Vagina (tissue), 2 donors: Measurements from ENCODE around the gene VWA2.

ENCODE experiments used
- CTCF ChIP-seq, 3 experiments: fragments of 450-650 bp in 2 of 3; fragments of 200-600 bp in 1 of 3; sonication (generic) in 1 of 3; IDR thresholded peaks; one replicate each; pipeline ENCODE4 v1.5.1; 2017 to 2019; ENCODE audit warnings: antibody characterized with exemption in 3 of 3, mild to moderate bottlenecking in 2 of 3, moderate library complexity in 2 of 3
- POLR2A ChIP-seq, 2 donors: fragments of 450-650 bp; IDR thresholded peaks; one replicate each; pipeline ENCODE4 v1.6.1; 2017; ENCODE audit warnings: antibody characterized with exemption in 2 of 2, mild to moderate bottlenecking in 2 of 2, moderate library complexity in 2 of 2
- POLR2AphosphoS5 ChIP-seq, 2 donors: sonication (generic); formaldehyde crosslinking; IDR thresholded peaks; one replicate each; pipeline ENCODE4 v1.9.0; 2017; ENCODE audit warnings: antibody characterized with exemption in 2 of 2, mild to moderate bottlenecking in 2 of 2, low read depth in 1 of 2; ENCODE audit not compliant: insufficient read depth in 1 of 2

GRCh38 chr10:114306116-114306973, 67.3 kb downstream of the VWA2 start:
- TF ChIP-seq CTCF (IDR thresholded peaks at IDR 0.05) (no peak), POLR2AphosphoS5 (IDR thresholded peaks at IDR 0.05; ENCODE audit: insufficient read depth in 1 of 2, low read depth in 1 of 2) (no peak), POLR2A (IDR thresholded peaks at IDR 0.05) (no peak)
